HG03039 (cell line): ENCODE results near the gene NKX2-8.

ENCODE experiments used
- ATAC-seq: cut with Tn5 transposase; IDR thresholded peaks from one replicate; pipeline ENCODE4 v1.9.1; 2021; ENCODE audit warnings: mild to moderate bottlenecking, moderate library complexity; ENCODE audit not compliant: unreplicated experiment

The NKX2-8 gene

GRCh38 chr14:36582011-36582873 is at the start of gene NKX2-8:
TSS of gene NKX2-8 (minus strand) at chr14:36582614. CDS start at chr14:36582389, 225 bp downstream.
- ATAC-seq: no peak

- no peak for ATAC-seq
These were observed 45.6 kb upstream of the NKX2-8 start for GRCh38 chr14:36627981-36628380.

- peak; percentile 49 for ATAC-seq
These were observed 43.7 kb upstream of the NKX2-8 start for GRCh38 chr14:36626151-36626550.

- no peak for ATAC-seq
These were observed 43.0 kb upstream of the NKX2-8 start for GRCh38 chr14:36625436-36625835.

GRCh38 chr14:36625014-36625413 is 42.6 kb upstream of the NKX2-8 start:
- no peak for ATAC-seq

- no peak for ATAC-seq
These were observed 37.4 kb upstream of the NKX2-8 start for GRCh38 chr14:36619853-36620252.

GRCh38 chr14:36619131-36619530 is 36.7 kb upstream of the NKX2-8 start:
- no peak for ATAC-seq

- ATAC-seq: no peak
These were observed 36.2 kb upstream of the NKX2-8 start for GRCh38 chr14:36618641-36619040.

- no peak for ATAC-seq
These were observed 35.4 kb upstream of the NKX2-8 start for GRCh38 chr14:36617824-36618223.

- no peak for ATAC-seq
These were observed 23.1 kb upstream of the NKX2-8 start for GRCh38 chr14:36605506-36605857.

- ATAC-seq: peak; percentile 68
These were observed 22.5 kb upstream of the NKX2-8 start for GRCh38 chr14:36604757-36605505.

GRCh38 chr14:36600431-36600830 is 18.0 kb upstream of the NKX2-8 start:
- no peak for ATAC-seq

- no peak for ATAC-seq
These were observed 9.1 kb upstream of the NKX2-8 start for GRCh38 chr14:36591482-36591881.

- no peak for ATAC-seq
These were observed 6.4 kb upstream of the NKX2-8 start for GRCh38 chr14:36588788-36589187.

GRCh38 chr14:36588119-36588518 is 5.7 kb upstream of the NKX2-8 start:
- no peak for ATAC-seq

GRCh38 chr14:36585100-36585499 is 2.7 kb upstream of the NKX2-8 start:
- ATAC-seq: no peak

GRCh38 chr14:36583893-36584811 is 1.7 kb upstream of the NKX2-8 start:
- no peak for ATAC-seq

GRCh38 chr14:36583242-36583892 is 953 bp upstream of the NKX2-8 start:
- ATAC-seq: no peak

- ATAC-seq: no peak
These were observed 444 bp upstream of the NKX2-8 start for GRCh38 chr14:36582874-36583241.
